Measurements from ENCODE around the gene TRABD.

GRCh38 chr22:50139843-50140415, 45.8 kb upstream of the TRABD start:
- TF ChIP-seq CTCF (IDR thresholded peaks at IDR 0.05) (no peak), POLR2A (IDR thresholded peaks at IDR 0.05) (no peak)

Measured in heart left ventricle (tissue), 13 donors.